NT2/D1 (cell line): ENCODE measurements around the gene GSG1L.

Experiments
- SUZ12 ChIP-seq: IDR thresholded peaks from 2 replicates; pipeline ENCODE4 v1.6.1; 2011; ENCODE audit not compliant: insufficient read length, insufficient read depth; ENCODE audit errors: extremely low read depth
- YY1 ChIP-seq: IDR thresholded peaks from 2 replicates; pipeline ENCODE4 v1.6.1; 2011; ENCODE audit not compliant: insufficient read length, insufficient read depth
- ZNF274 ChIP-seq: IDR thresholded peaks from 2 replicates; pipeline ENCODE4 v1.6.1; 2011; ENCODE audit warnings: mild to moderate bottlenecking, low read depth, low read length

DNA sequence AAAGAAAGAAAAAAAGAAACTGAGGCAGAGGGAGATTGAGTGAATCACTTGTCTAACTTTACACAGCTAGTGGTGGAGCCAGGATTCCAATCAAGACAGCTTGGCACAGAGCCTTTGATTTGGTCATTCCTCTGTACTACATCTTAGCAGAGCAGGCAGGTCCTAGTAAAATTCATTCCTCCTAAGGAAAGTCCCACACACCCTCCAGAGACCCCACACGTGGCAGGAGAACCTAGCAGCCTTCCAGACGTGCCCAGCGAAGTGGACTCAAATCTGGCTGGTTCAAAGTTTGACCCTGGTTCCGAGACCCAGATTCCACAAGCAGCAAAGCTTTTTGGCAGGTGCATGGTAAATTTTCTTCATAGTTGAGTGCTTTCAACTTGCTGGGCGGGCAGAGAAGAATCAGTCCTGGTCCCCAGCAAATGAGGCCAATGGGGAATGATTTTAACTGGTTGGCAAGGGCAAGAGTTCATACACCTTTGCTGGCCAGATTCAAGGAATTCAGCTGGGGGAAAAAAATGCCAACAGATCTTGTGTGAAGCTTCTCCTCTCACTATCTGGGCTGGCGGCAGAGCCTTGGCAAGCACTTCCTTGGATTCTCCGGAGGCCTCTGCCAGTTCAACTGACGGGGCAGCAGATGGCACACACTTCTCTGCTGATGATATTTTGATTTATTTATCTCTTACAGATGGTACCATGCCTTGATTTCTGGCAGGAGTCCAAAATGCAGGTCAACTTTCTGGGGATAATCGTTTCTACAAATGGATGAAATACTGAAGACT is 82.4 kb downstream of the GSG1L start:
- TF ChIP-seq YY1 = no peak
- no peak for TF ChIP-seq ZNF274
- TF ChIP-seq SUZ12 = no peak
